G401 (cell line): ENCODE results near the gene C1QTNF8. TPM values are rescaled to one million over a fixed set of nuclear protein-coding genes. Genes with fewer than 3 reads are reported as not detected.

Experiments
- DNase-seq: peaks from one replicate; pipeline ENCODE4 v3.0.0-alpha.2; 2015; ENCODE audit warnings: low spot score
- in situ Hi-C: cut with HindIII; loops from 2 replicates; pipeline ENCODE4 v1.10.0; 2016; ENCODE audit warnings: low sequenced_read_pairs, mixed read lengths
- total RNA-seq: library from RNA; depleted of rRNA; stranded (reverse); fragments of >200 nt; shearing (Covaris generic); gene quantifications from 2 replicates; pipeline ENCODE4 v1.2.3, GENCODE V29; 2014

Gene C1QTNF8
- total RNA-seq, 1 experiment from 2014 or later = 2.6 TPM

GRCh38 chr16:1070084-1070863, 25.8 kb downstream of the C1QTNF8 start:
- in situ Hi-C loops = no loop called here
- no peak for DNase-seq

- in situ Hi-C loops = no loop called here
- DNase-seq = no peak
Observed at GRCh38 chr16:1069154-1069553, 26.9 kb downstream of the C1QTNF8 start.

GRCh38 chr16:1068451-1068850, 27.6 kb downstream of the C1QTNF8 start:
- in situ Hi-C loops = no loop called here
- DNase-seq = no peak

- in situ Hi-C loops = no loop called here
- no peak for DNase-seq
Observed at GRCh38 chr16:1067629-1068028, 28.4 kb downstream of the C1QTNF8 start.

GRCh38 chr16:1066584-1067172, 29.4 kb downstream of the C1QTNF8 start:
- in situ Hi-C loops = no loop called here

GRCh38 chr16:1065469-1066128, 30.4 kb downstream of the C1QTNF8 start:
- DNase-seq = no peak

More at GRCh38 chr16:1066584-1067172, 29.4 kb downstream of the C1QTNF8 start:
- no peak for DNase-seq

GRCh38 chr16:1063728-1064127, 32.3 kb downstream of the C1QTNF8 start:
- DNase-seq = no peak
- in situ Hi-C loops = no loop called here

More at GRCh38 chr16:1065469-1066128, 30.4 kb downstream of the C1QTNF8 start:
- in situ Hi-C loops = no loop called here

GRCh38 chr16:1062895-1063294, 33.1 kb downstream of the C1QTNF8 start:
- in situ Hi-C loops = no loop called here
- DNase-seq = no peak

GRCh38 chr16:1061769-1062505, 34.1 kb downstream of the C1QTNF8 start:
- DNase-seq = no peak
- in situ Hi-C loops = no loop called here

- in situ Hi-C loops = no loop called here
- no peak for DNase-seq
Observed at GRCh38 chr16:1060416-1061340, 35.4 kb downstream of the C1QTNF8 start.

- in situ Hi-C loops = no loop called here
- no peak for DNase-seq
Observed at GRCh38 chr16:1059310-1059709, 36.7 kb downstream of the C1QTNF8 start.

GRCh38 chr16:1058216-1058615, 37.8 kb downstream of the C1QTNF8 start:
- in situ Hi-C loops = no loop called here
- DNase-seq = no peak

- no peak for DNase-seq
- in situ Hi-C loops = no loop called here
Observed at GRCh38 chr16:1057252-1057932, 38.7 kb downstream of the C1QTNF8 start.

GRCh38 chr16:1056196-1056595, 39.8 kb downstream of the C1QTNF8 start:
- in situ Hi-C loops = no loop called here
- DNase-seq = no peak

- no peak for DNase-seq
- in situ Hi-C loops = no loop called here
Observed at GRCh38 chr16:1055557-1055924, 40.5 kb downstream of the C1QTNF8 start.

GRCh38 chr16:1054660-1055556, 41.1 kb downstream of the C1QTNF8 start:
- in situ Hi-C loops = no loop called here
- peak; percentile 44 for DNase-seq

- in situ Hi-C loops = no loop called here
- no peak for DNase-seq
Observed at GRCh38 chr16:1053700-1054368, 42.2 kb downstream of the C1QTNF8 start.
